Measurements from ENCODE around the gene MC3R.

MC3R gene

GRCh38 chr20:56257604-56258003, 9.1 kb downstream of the MC3R start:
- DNase-seq, result no peak

- DNase-seq, result no peak
Observed at GRCh38 chr20:56259948-56260347, 11.4 kb downstream of the MC3R start.

- DNase-seq, result no peak
Observed at GRCh38 chr20:56268536-56268935, 20.0 kb downstream of the MC3R start.

- no peak for DNase-seq
Observed at GRCh38 chr20:56271974-56272373, 23.4 kb downstream of the MC3R start.

GRCh38 chr20:56273491-56273890, 25.0 kb downstream of the MC3R start:
- DNase-seq, result no peak

GRCh38 chr20:56274156-56274555, 25.6 kb downstream of the MC3R start:
- no peak for DNase-seq

GRCh38 chr20:56278196-56278595, 29.7 kb downstream of the MC3R start:
- no peak for DNase-seq

- no peak for DNase-seq
Observed at GRCh38 chr20:56285496-56285895, 37.0 kb downstream of the MC3R start.

GRCh38 chr20:56289652-56290051, 41.1 kb downstream of the MC3R start:
- DNase-seq, result no peak

GRCh38 chr20:56299362-56299761, 50.8 kb downstream of the MC3R start:
- DNase-seq, result no peak

Data from COR-L47 (cell line).